Stomach (tissue), 4 donors: ENCODE results near the gene RASD1.

ENCODE experiments used
- CTCF ChIP-seq, 7 experiments: fragments of 450-650 bp in 4 of 7; fragments of 200-600 bp in 3 of 7; sonication (generic) in 3 of 7; IDR thresholded peaks; one replicate each; pipeline ENCODE4 v1.5.1; 2016 to 2019; ENCODE audit warnings: antibody characterized with exemption in 7 of 7, control low read depth in 2 of 7, mild to moderate bottlenecking in 1 of 7
- EP300 ChIP-seq: sonication (generic); formaldehyde crosslinking; IDR thresholded peaks from one replicate; pipeline ENCODE4 v1.6.1; 2017; ENCODE audit warnings: antibody characterized with exemption
- POLR2A ChIP-seq, 4 donors: fragments of 450-650 bp; IDR thresholded peaks; one replicate each; pipeline ENCODE4 v1.6.1; 2016; ENCODE audit warnings: antibody characterized with exemption in 4 of 4, control low read depth in 2 of 4, mild to moderate bottlenecking in 1 of 4, moderate library complexity in 1 of 4
- POLR2AphosphoS5 ChIP-seq, 3 donors: sonication (generic); formaldehyde crosslinking; IDR thresholded peaks; one replicate each; pipeline ENCODE4 v1.6.1; 2016; ENCODE audit warnings: antibody characterized with exemption in 3 of 3

- TF ChIP-seq CTCF (IDR thresholded peaks at IDR 0.05) (no peak), POLR2A (IDR thresholded peaks at IDR 0.05) (no peak), POLR2AphosphoS5 (IDR thresholded peaks at IDR 0.05) (no peak), EP300 (no peak)
Measured at GRCh38 chr17:17457680-17458079, 38.5 kb downstream of the RASD1 start.
